Panc1 (cell line): ENCODE results near the gene SERPINF2. TPM values are rescaled to one million over a fixed set of nuclear protein-coding genes. Genes with fewer than 3 reads are reported as not detected.

Experiments used
- ATAC-seq: fragments of 200-7000 bp; cut with Tn5 transposase; 2 replicates; pipeline ENCODE4 v1.9.1; 2020; ENCODE audit warnings: mild to moderate bottlenecking, moderate library complexity
- BruUV-seq: library from RNA; stranded (reverse); fragments of 400-500 nt; replicated peaks from 2 replicates; lab custom pipeline; 2021; lab: Mats Ljungman, UMichigan
- CTCF ChIA-PET: fragments of 300-600 bp; sonication (Branson Sonifier 250); formaldehyde crosslinking; loops from one replicate; lab custom pipeline; 2022; ENCODE audit warnings: antibody characterized with exemption; lab: Charles Lee
- POLR2A ChIA-PET: fragments of 300-600 bp; sonication (Branson Sonifier 250); formaldehyde crosslinking; loops from one replicate; lab custom pipeline; 2022; ENCODE audit warnings: antibody characterized with exemption; lab: Charles Lee
- DNase-seq: peaks from one replicate; pipeline ENCODE4 v3.0.0-alpha.2; 2010; ENCODE audit warnings: low read depth, low spot score
- H3K27ac ChIP-seq: 2 replicates; pipeline ENCODE4 v1.5.1; 2011; ENCODE audit warnings: mild to moderate bottlenecking, low read length, inconsistent platforms
- H3K27me3 ChIP-seq: fragments of 200-500 bp; sonication (Bioruptor generic); 2 replicates; pipeline ENCODE4 v1.6.0; 2014; ENCODE audit warnings: low read length, inconsistent platforms; ENCODE audit not compliant: control insufficient read depth, insufficient read depth
- H3K36me3 ChIP-seq: fragments of 200-500 bp; sonication (Bioruptor generic); 2 replicates; pipeline ENCODE4 v1.5.1; 2014; ENCODE audit warnings: inconsistent platforms, mild to moderate bottlenecking, low read length, moderate library complexity; ENCODE audit not compliant: control insufficient read depth, insufficient read depth
- H3K4me1 ChIP-seq: 2 replicates; pipeline ENCODE4 v1.5.1; 2011; ENCODE audit warnings: inconsistent platforms, mild to moderate bottlenecking, low read length, moderate library complexity; ENCODE audit not compliant: control insufficient read depth, insufficient read depth
- H3K4me3 ChIP-seq, 2 experiments: 2 replicates each; pipeline ENCODE4 v1.5.1; 2011 to 2012; ENCODE audit warnings: low read depth in 2 of 2, low read length in 2 of 2, mild to moderate bottlenecking in 2 of 2, inconsistent platforms in 1 of 2, moderate library complexity in 1 of 2
- H3K9me3 ChIP-seq: fragments of 200-500 bp; sonication (Bioruptor generic); 2 replicates; pipeline ENCODE4 v1.5.1; 2014; ENCODE audit warnings: low read depth, mild to moderate bottlenecking, inconsistent platforms, low read length, moderate library complexity; ENCODE audit not compliant: control insufficient read depth, insufficient read depth
- POLR2AphosphoS5 ChIP-seq: IDR thresholded peaks from 2 replicates; pipeline ENCODE4 v1.6.1; 2012; ENCODE audit warnings: mild to moderate bottlenecking, low read depth, low read length, moderate library complexity
- SIN3A ChIP-seq: IDR thresholded peaks from 2 replicates; pipeline ENCODE4 v1.6.1; 2012; ENCODE audit warnings: low read depth, mild to moderate bottlenecking, low read length, moderate library complexity, borderline replicate concordance; ENCODE audit not compliant: insufficient read depth
- TCF7L2 ChIP-seq: IDR thresholded peaks from 2 replicates; pipeline ENCODE4 v1.6.1; 2011; ENCODE audit warnings: mild to moderate bottlenecking, low read depth, low read length, inconsistent platforms
- in situ Hi-C: cut with HindIII; loops from 2 replicates; pipeline ENCODE4 v1.10.0; 2016; ENCODE audit warnings: low sequenced_read_pairs, low pct_unique_long_range_greater_than_20kb
- intact Hi-C: fragments of 100-400 bp; cut with micrococcal nuclease; formaldehyde crosslinking; loops from one replicate; pipeline ENCODE4 v1.10.0; 2022; ENCODE audit not compliant: unreplicated experiment
- total RNA-seq: library from RNA; stranded (reverse); gene quantifications from one replicate; pipeline ENCODE4 v1.2.1, GENCODE V29; 2021; ENCODE audit not compliant: unreplicated experiment
- TF ChIP-seq, protein P1 (sequence below), 2 experiments: IDR thresholded peaks; 2 replicates each; pipeline ENCODE4 v1.6.1; 2011 to 2012; ENCODE audit warnings: low read depth in 2 of 2, control low read depth in 1 of 2, low read length in 1 of 2, mild to moderate bottlenecking in 1 of 2, moderate library complexity in 1 of 2; ENCODE audit not compliant: insufficient read depth in 1 of 2
- TF ChIP-seq, protein P2 (sequence below): fragments of 450-650 bp; IDR thresholded peaks from 2 replicates; pipeline ENCODE4 v1.5.1; 2017; ENCODE audit warnings: mild to moderate bottlenecking

The SERPINF2 gene
- total RNA-seq, 1 experiment from 2014 or later = 0.77 TPM

DNA sequence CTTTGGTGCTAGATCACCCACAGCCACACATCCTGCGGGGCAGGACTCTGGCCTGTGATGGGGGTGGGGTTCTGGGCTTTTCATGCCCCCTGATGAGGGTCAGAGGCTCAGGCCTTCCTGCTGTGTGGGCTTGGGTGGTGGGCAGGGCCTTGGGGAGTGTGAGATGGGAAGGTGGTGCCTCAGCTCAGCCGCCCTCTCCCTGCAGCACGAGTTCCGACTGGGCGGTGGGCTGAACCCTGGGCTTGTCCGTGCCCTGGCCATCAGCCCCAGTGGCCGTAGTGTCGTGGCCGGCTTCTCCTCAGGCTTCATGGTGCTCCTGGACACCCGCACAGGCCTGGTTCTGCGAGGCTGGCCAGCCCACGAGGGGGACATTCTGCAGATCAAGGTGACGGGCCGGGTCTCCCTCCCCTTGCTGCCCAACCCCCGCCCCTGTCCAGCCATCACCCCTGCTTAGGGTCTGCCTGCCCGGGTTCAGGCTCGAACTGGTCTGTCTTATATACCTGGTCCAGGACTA, 6.8 kb upstream of the SERPINF2 start:
- Histone ChIP-seq H3K27me3 (no peaks in the 10 kb centered on the region), H3K9me3 (no peaks in the 10 kb centered on the region), H3K36me3 (no peaks in the 10 kb centered on the region), H3K4me1 (peaks cover 12% of the 10 kb centered on the region), H3K4me3 (no peak overlapping the region), H3K27ac (no peak overlapping the region)
- POLR2A ChIA-PET = no interaction called here
- intact Hi-C loops (no loop called here), in situ Hi-C loops (no loop called here)
- peak; percentile 6; the same call in 1 of the 2 replicates for ATAC-seq
- no peak for DNase-seq
- BruUV-seq = no TSS peak
- CTCF ChIA-PET = no interaction called here
- TF ChIP-seq, protein P1, sequence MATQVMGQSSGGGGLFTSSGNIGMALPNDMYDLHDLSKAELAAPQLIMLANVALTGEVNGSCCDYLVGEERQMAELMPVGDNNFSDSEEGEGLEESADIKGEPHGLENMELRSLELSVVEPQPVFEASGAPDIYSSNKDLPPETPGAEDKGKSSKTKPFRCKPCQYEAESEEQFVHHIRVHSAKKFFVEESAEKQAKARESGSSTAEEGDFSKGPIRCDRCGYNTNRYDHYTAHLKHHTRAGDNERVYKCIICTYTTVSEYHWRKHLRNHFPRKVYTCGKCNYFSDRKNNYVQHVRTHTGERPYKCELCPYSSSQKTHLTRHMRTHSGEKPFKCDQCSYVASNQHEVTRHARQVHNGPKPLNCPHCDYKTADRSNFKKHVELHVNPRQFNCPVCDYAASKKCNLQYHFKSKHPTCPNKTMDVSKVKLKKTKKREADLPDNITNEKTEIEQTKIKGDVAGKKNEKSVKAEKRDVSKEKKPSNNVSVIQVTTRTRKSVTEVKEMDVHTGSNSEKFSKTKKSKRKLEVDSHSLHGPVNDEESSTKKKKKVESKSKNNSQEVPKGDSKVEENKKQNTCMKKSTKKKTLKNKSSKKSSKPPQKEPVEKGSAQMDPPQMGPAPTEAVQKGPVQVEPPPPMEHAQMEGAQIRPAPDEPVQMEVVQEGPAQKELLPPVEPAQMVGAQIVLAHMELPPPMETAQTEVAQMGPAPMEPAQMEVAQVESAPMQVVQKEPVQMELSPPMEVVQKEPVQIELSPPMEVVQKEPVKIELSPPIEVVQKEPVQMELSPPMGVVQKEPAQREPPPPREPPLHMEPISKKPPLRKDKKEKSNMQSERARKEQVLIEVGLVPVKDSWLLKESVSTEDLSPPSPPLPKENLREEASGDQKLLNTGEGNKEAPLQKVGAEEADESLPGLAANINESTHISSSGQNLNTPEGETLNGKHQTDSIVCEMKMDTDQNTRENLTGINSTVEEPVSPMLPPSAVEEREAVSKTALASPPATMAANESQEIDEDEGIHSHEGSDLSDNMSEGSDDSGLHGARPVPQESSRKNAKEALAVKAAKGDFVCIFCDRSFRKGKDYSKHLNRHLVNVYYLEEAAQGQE (IDR thresholded peaks at IDR 0.05; ENCODE audit: insufficient read depth in 1 of 2, low read depth in 2 of 2, low read length in 1 of 2) = no peak
- TF ChIP-seq TCF7L2 = no peak
- TF ChIP-seq POLR2AphosphoS5 = no peak
- TF ChIP-seq SIN3A = no peak
- TF ChIP-seq, protein P2, sequence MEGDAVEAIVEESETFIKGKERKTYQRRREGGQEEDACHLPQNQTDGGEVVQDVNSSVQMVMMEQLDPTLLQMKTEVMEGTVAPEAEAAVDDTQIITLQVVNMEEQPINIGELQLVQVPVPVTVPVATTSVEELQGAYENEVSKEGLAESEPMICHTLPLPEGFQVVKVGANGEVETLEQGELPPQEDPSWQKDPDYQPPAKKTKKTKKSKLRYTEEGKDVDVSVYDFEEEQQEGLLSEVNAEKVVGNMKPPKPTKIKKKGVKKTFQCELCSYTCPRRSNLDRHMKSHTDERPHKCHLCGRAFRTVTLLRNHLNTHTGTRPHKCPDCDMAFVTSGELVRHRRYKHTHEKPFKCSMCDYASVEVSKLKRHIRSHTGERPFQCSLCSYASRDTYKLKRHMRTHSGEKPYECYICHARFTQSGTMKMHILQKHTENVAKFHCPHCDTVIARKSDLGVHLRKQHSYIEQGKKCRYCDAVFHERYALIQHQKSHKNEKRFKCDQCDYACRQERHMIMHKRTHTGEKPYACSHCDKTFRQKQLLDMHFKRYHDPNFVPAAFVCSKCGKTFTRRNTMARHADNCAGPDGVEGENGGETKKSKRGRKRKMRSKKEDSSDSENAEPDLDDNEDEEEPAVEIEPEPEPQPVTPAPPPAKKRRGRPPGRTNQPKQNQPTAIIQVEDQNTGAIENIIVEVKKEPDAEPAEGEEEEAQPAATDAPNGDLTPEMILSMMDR = no peak

DNA sequence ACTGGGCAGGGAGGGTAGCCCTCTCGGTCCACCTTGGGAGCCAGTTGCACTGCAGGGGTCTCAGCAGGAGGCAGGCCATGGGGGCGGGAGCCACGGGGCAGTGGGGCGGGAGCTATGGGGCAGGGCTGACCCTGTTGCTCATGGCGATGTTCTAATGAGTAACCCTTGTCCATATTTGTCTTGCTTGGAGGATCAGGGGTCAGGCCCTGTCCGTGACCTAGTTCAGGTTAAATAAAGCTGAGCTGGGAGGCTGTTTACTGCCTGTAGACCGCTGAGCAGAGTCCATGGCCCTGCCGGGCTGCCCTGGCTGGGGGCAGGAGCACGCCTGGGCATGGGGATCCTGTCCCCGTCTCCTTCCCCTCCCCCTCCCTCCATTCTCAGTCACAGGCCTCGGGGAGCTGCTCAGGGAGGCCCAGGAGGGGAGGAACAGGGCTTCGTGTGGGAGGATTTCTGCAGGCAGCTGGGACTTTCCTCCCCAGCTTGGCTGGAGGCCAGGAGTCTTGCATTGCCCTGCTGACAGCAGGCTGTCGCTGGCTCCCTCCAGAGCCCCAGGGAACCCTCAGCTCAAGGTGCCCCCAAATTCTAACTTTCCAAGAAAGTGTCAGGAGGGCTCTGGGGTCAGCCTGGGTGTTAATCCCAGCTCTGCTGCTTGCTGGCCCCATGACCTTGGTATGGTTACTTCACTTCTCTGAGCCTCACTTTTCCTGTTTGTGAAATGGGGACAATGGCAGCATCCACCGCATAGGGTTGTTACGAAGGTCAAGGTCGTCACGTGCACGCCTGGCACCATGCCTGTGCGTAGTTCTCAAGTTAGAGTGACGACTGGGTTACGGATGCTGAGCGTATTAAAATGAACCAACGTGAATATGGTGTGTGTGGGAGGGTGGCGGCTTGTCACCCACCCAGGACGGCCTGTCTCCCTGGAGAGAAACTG, 6.1 kb upstream of the SERPINF2 start:
- in situ Hi-C loops (no loop called here), intact Hi-C loops (no loop called here)
- ChIA-PET POLR2A (interaction anchor here (0.6 kb wide), 2 partner anchors 11 to 29 kb away, joined by 5 to 16 read pairs; no protein-coding TSS in a partner anchor), CTCF (no interaction called here)
- Histone ChIP-seq H3K27me3 (no peaks in the 10 kb centered on the region), H3K9me3 (no peaks in the 10 kb centered on the region), H3K4me3 (no peak overlapping the region), H3K27ac (peak overlapping the region; percentile 48; the same call in 1 of the 2 replicates), H3K4me1 (peaks cover 12% of the 10 kb centered on the region), H3K36me3 (no peaks in the 10 kb centered on the region)
- peak; percentile 74 for ATAC-seq
- TF ChIP-seq, protein P2 = no peak
- TF ChIP-seq SIN3A = no peak
- TF ChIP-seq TCF7L2 = no peak
- TF ChIP-seq POLR2AphosphoS5 = no peak
- TF ChIP-seq, protein P1 (IDR thresholded peaks at IDR 0.05; ENCODE audit: insufficient read depth in 1 of 2, low read depth in 2 of 2, low read length in 1 of 2) = no peak
- DNase-seq = no peak
- BruUV-seq = no TSS peak
